ENCODE results near the gene ATF6. TPM values are rescaled to one million over a fixed set of nuclear protein-coding genes. Genes with fewer than 3 reads are reported as not detected.
A peak's percentile ranks its signal among the peaks of the same experiment; 100 is the strongest.

Gene ATF6
- total and polyA plus RNA-seq, 4 experiments from 2014 or later, result 14.3 to 22.7 (median 22.3) TPM

- no peaks in the 10 kb centered on the region for H3K9me3 ChIP-seq (ENCODE audit: control insufficient read depth in 1 of 2, low read length in 2 of 2)
- H3K27ac ChIP-seq (ENCODE audit: low read depth, low read length), result no peak overlapping the region
- Mint-ChIP-seq H3K4me3 (peak overlapping the region in 1 of 8 donors; percentile 9), H3K4me1 (peaks cover 4 to 8% (median 6%) of the 10 kb centered on the region in 4 donors), H3K36me3 (peaks cover 35 to 41% of the 10 kb centered on the region in 2 donors), H3K27ac (no peak overlapping the region), H3K9me3 (no peaks in the 10 kb centered on the region), H3K27me3 (no peaks in the 10 kb centered on the region)
- H3K36me3 ChIP-seq (ENCODE audit: insufficient read depth, low read length), result peaks cover 14% of the 10 kb centered on the region
- H3K4me3 ChIP-seq (ENCODE audit: low read length in 2 of 2), result no peak overlapping the region
- peaks cover 27% of the 10 kb centered on the region for H3K4me1 ChIP-seq (ENCODE audit: insufficient read depth, low read length)
- H3K27me3 ChIP-seq (ENCODE audit: insufficient read depth, low read length), result no peaks in the 10 kb centered on the region
- POLR2A ChIA-PET (ENCODE audit: partially characterized antibody), result no interaction called here
- CTCF ChIA-PET (ENCODE audit: partially characterized antibody), result no interaction called here
- intact Hi-C loops (cut with micrococcal nuclease), result no loop called here
- no peak for DNase-seq
Observed at GRCh38 chr1:161779393-161779792, 13.3 kb downstream of the ATF6 start.

GRCh38 chr1:161781995-161782394 lies 15.9 kb downstream of the ATF6 start:
- Mint-ChIP-seq H3K4me3 (no peak overlapping the region), H3K27ac (peak overlapping the region in 2 of 7 donors; percentile 25 to 31), H3K36me3 (peaks cover 51 to 58% of the 10 kb centered on the region in 2 donors), H3K27me3 (no peaks in the 10 kb centered on the region), H3K9me3 (no peaks in the 10 kb centered on the region), H3K4me1 (peaks cover 4 to 10% (median 6%) of the 10 kb centered on the region in 4 donors)
- no peak for DNase-seq
- peaks cover 8% of the 10 kb centered on the region for H3K4me1 ChIP-seq (ENCODE audit: insufficient read depth, low read length)
- peaks cover 19% of the 10 kb centered on the region for H3K36me3 ChIP-seq (ENCODE audit: insufficient read depth, low read length)
- intact Hi-C loops (cut with micrococcal nuclease), result no loop called here
- no peak overlapping the region for H3K4me3 ChIP-seq (ENCODE audit: low read length in 2 of 2)
- CTCF ChIA-PET (ENCODE audit: partially characterized antibody), result no interaction called here
- no peaks in the 10 kb centered on the region for H3K27me3 ChIP-seq (ENCODE audit: insufficient read depth, low read length)
- POLR2A ChIA-PET (ENCODE audit: partially characterized antibody), result no interaction called here
- H3K27ac ChIP-seq (ENCODE audit: low read depth, low read length), result no peak overlapping the region
- no peaks in the 10 kb centered on the region for H3K9me3 ChIP-seq (ENCODE audit: control insufficient read depth in 1 of 2, low read length in 2 of 2)

GRCh38 chr1:161782886-161783285 lies 16.8 kb downstream of the ATF6 start:
- Histone ChIP-seq H3K9me3 (ENCODE audit: control insufficient read depth in 1 of 2, low read length in 2 of 2) (no peaks in the 10 kb centered on the region), H3K27me3 (ENCODE audit: insufficient read depth, low read length) (no peaks in the 10 kb centered on the region), H3K4me1 (ENCODE audit: insufficient read depth, low read length) (no peaks in the 10 kb centered on the region), H3K27ac (ENCODE audit: low read depth, low read length) (no peak overlapping the region), H3K4me3 (ENCODE audit: low read length in 2 of 2) (no peak overlapping the region), H3K36me3 (ENCODE audit: insufficient read depth, low read length) (peaks cover 23% of the 10 kb centered on the region)
- intact Hi-C loops (cut with micrococcal nuclease), result no loop called here
- ChIA-PET POLR2A (ENCODE audit: partially characterized antibody) (no interaction called here), CTCF (ENCODE audit: partially characterized antibody) (interaction anchor here (1.5 kb wide), 1 partner anchor 10 kb away, joined by 9 read pairs; no protein-coding TSS in a partner anchor)
- peak overlapping the region in 2 of 7 donors; percentile 12 to 18 for H3K27ac Mint-ChIP-seq
- no peak for DNase-seq
- H3K36me3 Mint-ChIP-seq, result peaks cover 57 to 66% of the 10 kb centered on the region in 2 donors
- peaks cover 5 to 7% (median 6%) of the 10 kb centered on the region in 4 donors for H3K4me1 Mint-ChIP-seq
- no peaks in the 10 kb centered on the region for H3K9me3 Mint-ChIP-seq
- no peaks in the 10 kb centered on the region for H3K27me3 Mint-ChIP-seq
- no peak overlapping the region for H3K4me3 Mint-ChIP-seq

GRCh38 chr1:161784968-161785367 lies 18.8 kb downstream of the ATF6 start:
- Mint-ChIP-seq H3K9me3 (no peaks in the 10 kb centered on the region), H3K4me3 (no peak overlapping the region), H3K4me1 (peaks cover 0 to 7% (median 2%) of the 10 kb centered on the region in 4 donors), H3K27ac (peak overlapping the region in 3 of 7 donors; percentile 7 to 60 (median 54)), H3K27me3 (no peaks in the 10 kb centered on the region), H3K36me3 (peaks cover 47 to 68% of the 10 kb centered on the region in 2 donors)
- ChIA-PET POLR2A (ENCODE audit: partially characterized antibody) (no interaction called here), CTCF (ENCODE audit: partially characterized antibody) (interaction anchor here (2.6 kb wide), 1 partner anchor 252 kb away, joined by 9 read pairs; no protein-coding TSS in a partner anchor)
- Histone ChIP-seq H3K27me3 (ENCODE audit: insufficient read depth, low read length) (no peaks in the 10 kb centered on the region), H3K27ac (ENCODE audit: low read depth, low read length) (no peak overlapping the region), H3K4me3 (ENCODE audit: low read length in 2 of 2) (no peak overlapping the region), H3K36me3 (ENCODE audit: insufficient read depth, low read length) (peaks cover 23% of the 10 kb centered on the region), H3K9me3 (ENCODE audit: control insufficient read depth in 1 of 2, low read length in 2 of 2) (no peaks in the 10 kb centered on the region), H3K4me1 (ENCODE audit: insufficient read depth, low read length) (no peaks in the 10 kb centered on the region)
- DNase-seq, result no peak
- intact Hi-C loops (cut with micrococcal nuclease), result no loop called here

GRCh38 chr1:161787355-161787754 lies 21.2 kb downstream of the ATF6 start:
- Histone ChIP-seq H3K27ac (ENCODE audit: low read depth, low read length) (no peak overlapping the region), H3K27me3 (ENCODE audit: insufficient read depth, low read length) (no peaks in the 10 kb centered on the region), H3K36me3 (ENCODE audit: insufficient read depth, low read length) (peaks cover 34% of the 10 kb centered on the region), H3K4me1 (ENCODE audit: insufficient read depth, low read length) (no peaks in the 10 kb centered on the region), H3K9me3 (ENCODE audit: control insufficient read depth in 1 of 2, low read length in 2 of 2) (no peaks in the 10 kb centered on the region), H3K4me3 (ENCODE audit: low read length in 2 of 2) (no peak overlapping the region)
- no peaks in the 10 kb centered on the region for H3K9me3 Mint-ChIP-seq
- ChIA-PET POLR2A (ENCODE audit: partially characterized antibody) (no interaction called here), CTCF (ENCODE audit: partially characterized antibody) (no interaction called here)
- no peaks in the 10 kb centered on the region for H3K27me3 Mint-ChIP-seq
- intact Hi-C loops (cut with micrococcal nuclease), result no loop called here
- no peak overlapping the region for H3K27ac Mint-ChIP-seq
- peaks cover 0 to 7% (median 2%) of the 10 kb centered on the region in 4 donors for H3K4me1 Mint-ChIP-seq
- H3K4me3 Mint-ChIP-seq, result no peak overlapping the region
- no peak for DNase-seq
- peaks cover 49 to 76% of the 10 kb centered on the region in 2 donors for H3K36me3 Mint-ChIP-seq

GRCh38 chr1:161790587-161791317 lies 24.6 kb downstream of the ATF6 start:
- CTCF ChIA-PET (ENCODE audit: partially characterized antibody), result interaction anchor here (1.2 to 7.6 kb wide), 3 partner anchors 80 to 251 kb away, joined by 3 to 213 read pairs (median 13); no protein-coding TSS in a partner anchor
- DNase-seq, result no peak
- Histone ChIP-seq H3K4me1 (ENCODE audit: insufficient read depth, low read length) (no peaks in the 10 kb centered on the region), H3K36me3 (ENCODE audit: insufficient read depth, low read length) (peaks cover 39% of the 10 kb centered on the region), H3K4me3 (ENCODE audit: low read length in 2 of 2) (no peak overlapping the region), H3K27ac (ENCODE audit: low read depth, low read length) (no peak overlapping the region), H3K9me3 (ENCODE audit: control insufficient read depth in 1 of 2, low read length in 2 of 2) (no peaks in the 10 kb centered on the region), H3K27me3 (ENCODE audit: insufficient read depth, low read length) (no peaks in the 10 kb centered on the region)
- intact Hi-C loops (cut with micrococcal nuclease), result loop anchor here (5.0 to 10.0 kb wide), 2 partner anchors 114 to 602 kb away; no protein-coding TSS in a partner anchor
- Mint-ChIP-seq H3K4me3 (no peak overlapping the region), H3K27ac (peak overlapping the region in 1 of 7 donors; percentile 48), H3K9me3 (no peaks in the 10 kb centered on the region), H3K4me1 (peaks cover 3 to 8% (median 6%) of the 10 kb centered on the region in 4 donors), H3K27me3 (no peaks in the 10 kb centered on the region), H3K36me3 (peaks cover 46 to 78% of the 10 kb centered on the region in 2 donors)
- POLR2A ChIA-PET (ENCODE audit: partially characterized antibody), result no interaction called here

GRCh38 chr1:161791904-161792655 lies 26.0 kb downstream of the ATF6 start:
- Histone ChIP-seq H3K36me3 (ENCODE audit: insufficient read depth, low read length) (peaks cover 45% of the 10 kb centered on the region), H3K9me3 (ENCODE audit: control insufficient read depth in 1 of 2, low read length in 2 of 2) (no peaks in the 10 kb centered on the region), H3K4me1 (ENCODE audit: insufficient read depth, low read length) (no peaks in the 10 kb centered on the region), H3K27ac (ENCODE audit: low read depth, low read length) (no peak overlapping the region), H3K4me3 (ENCODE audit: low read length in 2 of 2) (no peak overlapping the region), H3K27me3 (ENCODE audit: insufficient read depth, low read length) (no peaks in the 10 kb centered on the region)
- no peaks in the 10 kb centered on the region for H3K27me3 Mint-ChIP-seq
- ChIA-PET CTCF (ENCODE audit: partially characterized antibody) (interaction anchor here (0.6 to 7.6 kb wide), 22 partner anchors 9 to 264 kb away, joined by 3 to 213 read pairs (median 4); partner anchors contain the start of gene OLFML2B), POLR2A (ENCODE audit: partially characterized antibody) (no interaction called here)
- H3K27ac Mint-ChIP-seq, result no peak overlapping the region
- peaks cover 46 to 83% of the 10 kb centered on the region in 2 donors for H3K36me3 Mint-ChIP-seq
- peaks cover 3 to 8% (median 6%) of the 10 kb centered on the region in 4 donors for H3K4me1 Mint-ChIP-seq
- intact Hi-C loops (cut with micrococcal nuclease), result loop anchor here (1.0 to 10.0 kb wide), 4 partner anchors 113 to 600 kb away; no protein-coding TSS in a partner anchor
- no peaks in the 10 kb centered on the region for H3K9me3 Mint-ChIP-seq
- H3K4me3 Mint-ChIP-seq, result no peak overlapping the region
- no peak for DNase-seq

All from CD4-positive, alpha-beta memory T cell (primary cell).